ENCODE measurements around the gene NEURL4. TPM values are rescaled to one million over a fixed set of nuclear protein-coding genes. Genes with fewer than 3 reads are reported as not detected.
A peak's percentile ranks its signal among the peaks of the same experiment; 100 is the strongest.

The NEURL4 gene
- polyA plus RNA-seq, 3 donors, result 11.8 to 25.2 (median 17.9) TPM

- WGBS, 3 donors, result 73 to 86% (median 76%) methylated on average over 2 of the region's 2 CpGs
- no peak overlapping the region for H3K27ac ChIP-seq (ENCODE audit: low read depth, low read length)
Observed at GRCh38 chr17:7292194-7292593, 36.9 kb downstream of the NEURL4 start.

GRCh38 chr17:7290685-7291084 lies 38.5 kb downstream of the NEURL4 start:
- no peak overlapping the region for H3K27ac ChIP-seq (ENCODE audit: low read depth, low read length)
- 66 to 84% (median 79%) methylated on average over 11 of the region's 11 CpGs for WGBS, 3 donors

- 92 to 93% (median 93%) methylated on average over 19 of the region's 19 CpGs for WGBS, 3 donors
- H3K27ac ChIP-seq (ENCODE audit: low read depth, low read length), result no peak overlapping the region
Observed at GRCh38 chr17:7290166-7290565, 39.0 kb downstream of the NEURL4 start.

GRCh38 chr17:7289256-7290032 lies 39.7 kb downstream of the NEURL4 start:
- no peak overlapping the region for H3K27ac ChIP-seq (ENCODE audit: low read depth, low read length)
- WGBS, 3 donors, result 87 to 94% (median 90%) methylated on average over 16 to 18 of the region's 18 CpGs

GRCh38 chr17:7285679-7286078 lies 43.5 kb downstream of the NEURL4 start:
- WGBS, 3 donors, result 86 to 92% (median 91%) methylated on average over 12 of the region's 12 CpGs

GRCh38 chr17:7284911-7285310 lies 44.2 kb downstream of the NEURL4 start:
- 90 to 93% (median 91%) methylated on average over 16 of the region's 16 CpGs for WGBS, 3 donors
- no peak overlapping the region for H3K27ac ChIP-seq (ENCODE audit: low read depth, low read length)

More at GRCh38 chr17:7285679-7286078, 43.5 kb downstream of the NEURL4 start:
- H3K27ac ChIP-seq (ENCODE audit: low read depth, low read length), result no peak overlapping the region

- no peak overlapping the region for H3K27ac ChIP-seq (ENCODE audit: low read depth, low read length)
- WGBS, 3 donors, result 81 to 91% (median 82%) methylated on average over 18 of the region's 18 CpGs
Observed at GRCh38 chr17:7283471-7284216, 45.5 kb downstream of the NEURL4 start.

- 45 to 54% (median 52%) methylated on average over 6 of the region's 6 CpGs for WGBS, 3 donors
- no peak overlapping the region for H3K27ac ChIP-seq (ENCODE audit: low read depth, low read length)
Observed at GRCh38 chr17:7282752-7283321, 46.3 kb downstream of the NEURL4 start.

GRCh38 chr17:7281953-7282751 lies 47.0 kb downstream of the NEURL4 start:
- H3K27ac ChIP-seq (ENCODE audit: low read depth, low read length), result no peak overlapping the region
- WGBS, 3 donors, result 3 to 5% (median 5%) methylated on average over 41 to 43 of the region's 43 CpGs

- WGBS, 3 donors, result 0 to 1% (median 0%) methylated on average over 67 to 71 of the region's 71 CpGs
- peak within 1 kb of the TSS; percentile 21 for H3K27ac ChIP-seq (ENCODE audit: low read depth, low read length)
Observed at GRCh38 chr17:7281074-7281952, 47.8 kb downstream of the NEURL4 start, which contains the start of gene SLC2A4. Gene SLC2A4 (plus strand): TSS chr17:7281718. CDS start chr17:7281935, 217 bp downstream.

GRCh38 chr17:7280519-7281073 lies 48.5 kb downstream of the NEURL4 start:
- peak overlapping the region; percentile 21 for H3K27ac ChIP-seq (ENCODE audit: low read depth, low read length)
- 0 to 1% (median 1%) methylated on average over 29 of the region's 29 CpGs for WGBS, 3 donors

GRCh38 chr17:7279448-7279847 lies 49.7 kb downstream of the NEURL4 start:
- H3K27ac ChIP-seq (ENCODE audit: low read depth, low read length), result no peak overlapping the region
- 80 to 90% (median 90%) methylated on average over 8 of the region's 8 CpGs for WGBS, 3 donors

GRCh38 chr17:7266784-7267183 lies 62.4 kb downstream of the NEURL4 start:
- 25 to 85% (median 71%) methylated on average over 1 of the region's 1 CpG for WGBS, 3 donors
- no peak overlapping the region for H3K27ac ChIP-seq (ENCODE audit: low read depth, low read length)

Other genes with a start within 250 kb of the NEURL4 start
- 10 to 100 TPM in 1 of 3 donors, 1 to 10 TPM in 2; 1.3 to 16.1 (median 8.8) TPM for gene CLEC10A, start 249.1 kb downstream of the NEURL4 start, polyA plus RNA-seq
- gene ASGR2, start 214.5 kb downstream of the NEURL4 start, polyA plus RNA-seq, result 1 to 10 TPM in 2 of 3 donors, under 1 TPM in 1; 0.37 to 4.3 (median 1.9) TPM
- 1 to 10 TPM; 1.0 to 3.4 (median 2.5) TPM for gene ASGR1, start 150.0 kb downstream of the NEURL4 start, polyA plus RNA-seq
- 10 to 100 TPM in 1 of 3 donors, 1 to 10 TPM in 2; 3.3 to 26.3 (median 5.5) TPM for gene DLG4, start 109.5 kb downstream of the NEURL4 start, polyA plus RNA-seq
- 100 to 1,000 TPM; 563 to 988 (median 674) TPM for gene ACADVL, start 109.4 kb downstream of the NEURL4 start, polyA plus RNA-seq
- 10 to 100 TPM in 2 of 3 donors, 1 to 10 TPM in 1; 9.9 to 31.3 (median 17.2) TPM for gene DVL2, start 94.8 kb downstream of the NEURL4 start, polyA plus RNA-seq
- gene PHF23, start 89.9 kb downstream of the NEURL4 start, polyA plus RNA-seq, result 10 to 100 TPM; 11.5 to 29.4 (median 24.4) TPM
- gene GABARAP, start 86.9 kb downstream of the NEURL4 start, polyA plus RNA-seq, result 1,000 to 10,000 TPM in 1 of 3 donors, 100 to 1,000 TPM in 2; 485 to 1,093 (median 668) TPM
- 10 to 100 TPM; 53.1 to 94.1 (median 91.8) TPM for gene CTDNEP1, start 77.6 kb downstream of the NEURL4 start, polyA plus RNA-seq
- gene ELP5, start 77.1 kb downstream of the NEURL4 start, polyA plus RNA-seq, result 10 to 100 TPM; 19.0 to 64.1 (median 40.3) TPM
- 10 to 100 TPM in 1 of 3 donors, 1 to 10 TPM in 2; 4.8 to 88.9 (median 6.7) TPM for gene CLDN7, start 66.9 kb downstream of the NEURL4 start, polyA plus RNA-seq
- 10 to 100 TPM; 10.2 to 41.8 (median 31.4) TPM for gene SLC2A4, start 47.6 kb downstream of the NEURL4 start, polyA plus RNA-seq
- 1 to 10 TPM in 2 of 3 donors, under 1 TPM in 1; 0.95 to 6.0 (median 2.2) TPM for gene YBX2, start 34.7 kb downstream of the NEURL4 start, polyA plus RNA-seq
- gene EIF5A, start 21.7 kb downstream of the NEURL4 start, polyA plus RNA-seq, result 100 to 1,000 TPM; 204 to 587 (median 428) TPM
- gene GPS2, start 14.0 kb downstream of the NEURL4 start, polyA plus RNA-seq, result 10 to 100 TPM; 40.1 to 55.5 (median 47.5) TPM
- 10 to 100 TPM in 1 of 3 donors, 1 to 10 TPM in 2; 4.0 to 12.7 (median 5.2) TPM for gene ACAP1, start 7.2 kb upstream of the NEURL4 start, polyA plus RNA-seq
- gene KCTD11, start 22.8 kb upstream of the NEURL4 start, polyA plus RNA-seq, result 10 to 100 TPM in 1 of 3 donors, 1 to 10 TPM in 2; 6.3 to 11.2 (median 9.9) TPM
- not detected for gene TMEM95, start 25.8 kb upstream of the NEURL4 start, polyA plus RNA-seq
- 1 to 10 TPM; 2.1 to 8.0 (median 5.5) TPM for gene TNK1, start 51.8 kb upstream of the NEURL4 start, polyA plus RNA-seq
- gene PLSCR3, start 65.2 kb upstream of the NEURL4 start, polyA plus RNA-seq, result 10 to 100 TPM; 15.1 to 48.2 (median 42.3) TPM
- gene TMEM256, start 74.8 kb upstream of the NEURL4 start, polyA plus RNA-seq, result 100 to 1,000 TPM in 2 of 3 donors, 10 to 100 TPM in 1; 86.0 to 252 (median 173) TPM
- 10 to 100 TPM in 2 of 3 donors, 1 to 10 TPM in 1; 2.9 to 11.4 (median 10.5) TPM for gene NLGN2, start 78.5 kb upstream of the NEURL4 start, polyA plus RNA-seq
- not detected for gene SPEM1, start 91.0 kb upstream of the NEURL4 start, polyA plus RNA-seq
- gene SPEM2, start 96.3 kb upstream of the NEURL4 start, polyA plus RNA-seq, result not detected
- not detected for gene SPEM3, start 99.5 kb upstream of the NEURL4 start, polyA plus RNA-seq
- gene TMEM102, start 106.1 kb upstream of the NEURL4 start, polyA plus RNA-seq, result 1 to 10 TPM in 2 of 3 donors, under 1 TPM in 1; 0.79 to 5.2 (median 1.9) TPM
- 1 to 10 TPM in 1 of 3 donors, under 1 TPM in 2; 0.28 to 4.6 (median 0.86) TPM for gene FGF11, start 110.2 kb upstream of the NEURL4 start, polyA plus RNA-seq
- gene CHRNB1, start 115.7 kb upstream of the NEURL4 start, polyA plus RNA-seq, result 10 to 100 TPM in 2 of 3 donors, 1 to 10 TPM in 1; 5.0 to 14.2 (median 12.7) TPM
- 10 to 100 TPM; 17.4 to 45.0 (median 32.9) TPM for gene ZBTB4, start 150.3 kb upstream of the NEURL4 start, polyA plus RNA-seq
- not detected for gene SLC35G6, start 152.1 kb upstream of the NEURL4 start, polyA plus RNA-seq
- gene POLR2A, start 155.0 kb upstream of the NEURL4 start, polyA plus RNA-seq, result 10 to 100 TPM; 20.9 to 35.4 (median 24.6) TPM
- 100 to 1,000 TPM in 1 of 3 donors, 10 to 100 TPM in 2; 19.6 to 100 (median 49.9) TPM for gene TNFSF12, start 219.7 kb upstream of the NEURL4 start, polyA plus RNA-seq
- gene TNFSF13, start 229.4 kb upstream of the NEURL4 start, polyA plus RNA-seq, result 10 to 100 TPM; 19.3 to 42.6 (median 26.5) TPM
- 10 to 100 TPM; 25.1 to 52.1 (median 43.0) TPM for gene SENP3, start 232.6 kb upstream of the NEURL4 start, polyA plus RNA-seq

Data from adipose tissue (tissue), 3 donors.